Karpas-422 (cell line): ENCODE results near the gene CNOT4. TPM values are rescaled to one million over a fixed set of nuclear protein-coding genes. Genes with fewer than 3 reads are reported as not detected.

Experiments used
- total RNA-seq: library from RNA; depleted of rRNA; stranded (reverse); fragments of >200 nt; shearing (Covaris generic); gene quantifications from 2 replicates; pipeline ENCODE4 v1.2.3, GENCODE V29; 2014; ENCODE audit warnings: low replicate concordance; rRNA removed

The CNOT4 gene
- total RNA-seq, 1 experiment from 2014 or later, result 25.9 TPM

Other genes starting within 250 kb of the CNOT4 start
- gene NUP205, start 47.8 kb upstream of the CNOT4 start, total RNA-seq, result 40.3 and 75.7 TPM in 2 replicates
- 12.5 and 30.4 TPM in 2 replicates for gene STMP1, start 152.4 kb upstream of the CNOT4 start, total RNA-seq
- gene SLC13A4, start 218.1 kb upstream of the CNOT4 start, total RNA-seq, result not detected in 2 replicates
- not detected in 2 replicates for gene FAM180A, start 238.7 kb upstream of the CNOT4 start, total RNA-seq